Vagina (tissue), 2 donors: Measurements from ENCODE around the gene PMPCA. TPM values are rescaled to one million over a fixed set of nuclear protein-coding genes. Genes with fewer than 3 reads are reported as not detected.
"Not testable (repeated sequence)": the region's sequence is repeated elsewhere in the genome, so short reads cannot be mapped to it uniquely, and the experiment has no call there.

ENCODE experiments used
- DNase-seq, 2 donors: peaks; one replicate each; pipeline ENCODE4 v3.0.0-alpha.2; 2017; ENCODE audit errors: extremely low spot score in 2 of 2
- H3K27ac ChIP-seq: fragments of 200-600 bp; sonication (generic); one replicate; pipeline ENCODE4 v1.5.1; 2019
- H3K27me3 ChIP-seq: fragments of 200-600 bp; sonication (generic); one replicate; pipeline ENCODE4 v1.5.1; 2019
- H3K36me3 ChIP-seq, 2 donors: fragments of 200-600 bp; sonication (generic); one replicate each; pipeline ENCODE4 v1.5.1; 2017 to 2019
- H3K4me1 ChIP-seq: fragments of 200-600 bp; sonication (generic); one replicate; pipeline ENCODE4 v1.5.1; 2019
- H3K4me3 ChIP-seq, 2 donors: fragments of 200-600 bp; sonication (generic); 1 replicate in 1 of 2; 2 replicates in 1 of 2; pipeline ENCODE4 v1.5.1; 2016 to 2019
- H3K9me3 ChIP-seq: fragments of 200-600 bp; sonication (generic); one replicate; pipeline ENCODE4 v1.5.1; 2019
- POLR2A ChIP-seq, 2 donors: fragments of 450-650 bp; IDR thresholded peaks; one replicate each; pipeline ENCODE4 v1.6.1; 2017; ENCODE audit warnings: antibody characterized with exemption in 2 of 2, mild to moderate bottlenecking in 2 of 2, moderate library complexity in 2 of 2
- POLR2AphosphoS5 ChIP-seq, 2 donors: sonication (generic); formaldehyde crosslinking; IDR thresholded peaks; one replicate each; pipeline ENCODE4 v1.9.0; 2017; ENCODE audit warnings: antibody characterized with exemption in 2 of 2, mild to moderate bottlenecking in 2 of 2, low read depth in 1 of 2; ENCODE audit not compliant: insufficient read depth in 1 of 2
- intact Hi-C: fragments of 100-400 bp; cut with DNase I; formaldehyde crosslinking; loops from one replicate; pipeline ENCODE4 v1.15.1; 2023
- total RNA-seq: library from RNA; depleted of rRNA; stranded (reverse); fragments of >200 nt; gene quantifications from one replicate; pipeline ENCODE4 v1.2.3, GENCODE V29; 2016
- TF ChIP-seq, protein P1 (sequence below), 3 experiments: fragments of 450-650 bp in 2 of 3; fragments of 200-600 bp in 1 of 3; sonication (generic) in 1 of 3; IDR thresholded peaks; one replicate each; pipeline ENCODE4 v1.5.1; 2017 to 2019; ENCODE audit warnings: antibody characterized with exemption in 3 of 3, mild to moderate bottlenecking in 2 of 3, moderate library complexity in 2 of 3

PMPCA gene
- total RNA-seq, 1 donor from 2014 or later, result 23.6 TPM

DNA sequence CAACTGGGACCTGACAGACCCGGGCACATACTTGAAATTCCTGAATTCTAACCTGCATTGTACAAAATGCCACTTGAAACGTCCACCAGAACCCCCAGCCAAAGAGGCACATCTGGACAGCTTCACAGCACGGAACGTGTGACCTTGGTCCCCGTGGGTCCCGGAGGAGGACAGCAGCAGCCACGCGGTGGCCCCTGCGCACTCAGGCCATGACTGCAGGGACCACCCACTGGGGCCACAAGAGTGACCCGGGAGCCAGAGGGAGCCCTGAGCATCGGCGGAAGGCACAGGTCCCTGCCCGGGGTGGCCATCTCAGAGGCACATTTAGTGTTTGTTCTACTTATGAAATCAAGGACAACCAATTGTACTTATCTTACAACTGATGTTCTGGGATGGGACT, 8.4 kb upstream of the PMPCA start:
- Histone ChIP-seq H3K27me3 (no peaks in the 10 kb centered on the region), H3K36me3 (peaks cover 0 to 26% of the 10 kb centered on the region in 2 donors), H3K27ac (no peak overlapping the region), H3K4me1 (peaks cover 21% of the 10 kb centered on the region), H3K9me3 (no peaks in the 10 kb centered on the region), H3K4me3 (no peak overlapping the region)
- DNase-seq, result no peak
- no peak for TF ChIP-seq POLR2AphosphoS5 (IDR thresholded peaks at IDR 0.05; ENCODE audit: insufficient read depth in 1 of 2, low read depth in 1 of 2)
- intact Hi-C loops, result loop anchor here (10.0 kb wide), 1 partner anchor 87 kb away; no protein-coding TSS in a partner anchor

DNA sequence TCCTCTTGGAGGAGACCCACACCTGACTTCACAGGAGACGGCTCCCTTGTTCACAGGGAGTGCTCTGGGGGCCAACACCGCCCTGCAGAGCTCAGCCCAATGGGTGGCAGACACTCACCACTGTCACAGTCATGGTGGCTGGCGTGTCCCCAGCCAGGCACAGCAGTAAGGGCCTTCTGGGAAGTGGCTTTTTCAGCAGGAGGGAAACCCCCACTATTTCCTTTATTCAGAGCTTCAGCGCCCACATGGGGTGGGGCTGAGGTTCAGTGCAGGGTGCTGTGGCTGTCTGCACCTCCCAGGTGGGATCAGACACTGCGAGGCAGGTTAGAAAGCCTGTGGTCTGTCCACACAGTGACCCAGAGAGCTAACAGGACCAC, 6.9 kb upstream of the PMPCA start:
- Histone ChIP-seq H3K27me3 (no peaks in the 10 kb centered on the region), H3K9me3 (no peaks in the 10 kb centered on the region), H3K4me3 (no peak overlapping the region), H3K4me1 (peaks cover 23% of the 10 kb centered on the region), H3K27ac (no peak overlapping the region), H3K36me3 (peaks cover 0 to 22% of the 10 kb centered on the region in 2 donors)
- TF ChIP-seq POLR2A (IDR thresholded peaks at IDR 0.05) (no peak), POLR2AphosphoS5 (IDR thresholded peaks at IDR 0.05; ENCODE audit: insufficient read depth in 1 of 2, low read depth in 1 of 2) (no peak)
- TF ChIP-seq, protein P1, sequence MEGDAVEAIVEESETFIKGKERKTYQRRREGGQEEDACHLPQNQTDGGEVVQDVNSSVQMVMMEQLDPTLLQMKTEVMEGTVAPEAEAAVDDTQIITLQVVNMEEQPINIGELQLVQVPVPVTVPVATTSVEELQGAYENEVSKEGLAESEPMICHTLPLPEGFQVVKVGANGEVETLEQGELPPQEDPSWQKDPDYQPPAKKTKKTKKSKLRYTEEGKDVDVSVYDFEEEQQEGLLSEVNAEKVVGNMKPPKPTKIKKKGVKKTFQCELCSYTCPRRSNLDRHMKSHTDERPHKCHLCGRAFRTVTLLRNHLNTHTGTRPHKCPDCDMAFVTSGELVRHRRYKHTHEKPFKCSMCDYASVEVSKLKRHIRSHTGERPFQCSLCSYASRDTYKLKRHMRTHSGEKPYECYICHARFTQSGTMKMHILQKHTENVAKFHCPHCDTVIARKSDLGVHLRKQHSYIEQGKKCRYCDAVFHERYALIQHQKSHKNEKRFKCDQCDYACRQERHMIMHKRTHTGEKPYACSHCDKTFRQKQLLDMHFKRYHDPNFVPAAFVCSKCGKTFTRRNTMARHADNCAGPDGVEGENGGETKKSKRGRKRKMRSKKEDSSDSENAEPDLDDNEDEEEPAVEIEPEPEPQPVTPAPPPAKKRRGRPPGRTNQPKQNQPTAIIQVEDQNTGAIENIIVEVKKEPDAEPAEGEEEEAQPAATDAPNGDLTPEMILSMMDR (IDR thresholded peaks at IDR 0.05), result no peak
- intact Hi-C loops, result loop anchor here (10.0 kb wide), 1 partner anchor 89 kb away; no protein-coding TSS in a partner anchor
- DNase-seq, result no peak

DNA sequence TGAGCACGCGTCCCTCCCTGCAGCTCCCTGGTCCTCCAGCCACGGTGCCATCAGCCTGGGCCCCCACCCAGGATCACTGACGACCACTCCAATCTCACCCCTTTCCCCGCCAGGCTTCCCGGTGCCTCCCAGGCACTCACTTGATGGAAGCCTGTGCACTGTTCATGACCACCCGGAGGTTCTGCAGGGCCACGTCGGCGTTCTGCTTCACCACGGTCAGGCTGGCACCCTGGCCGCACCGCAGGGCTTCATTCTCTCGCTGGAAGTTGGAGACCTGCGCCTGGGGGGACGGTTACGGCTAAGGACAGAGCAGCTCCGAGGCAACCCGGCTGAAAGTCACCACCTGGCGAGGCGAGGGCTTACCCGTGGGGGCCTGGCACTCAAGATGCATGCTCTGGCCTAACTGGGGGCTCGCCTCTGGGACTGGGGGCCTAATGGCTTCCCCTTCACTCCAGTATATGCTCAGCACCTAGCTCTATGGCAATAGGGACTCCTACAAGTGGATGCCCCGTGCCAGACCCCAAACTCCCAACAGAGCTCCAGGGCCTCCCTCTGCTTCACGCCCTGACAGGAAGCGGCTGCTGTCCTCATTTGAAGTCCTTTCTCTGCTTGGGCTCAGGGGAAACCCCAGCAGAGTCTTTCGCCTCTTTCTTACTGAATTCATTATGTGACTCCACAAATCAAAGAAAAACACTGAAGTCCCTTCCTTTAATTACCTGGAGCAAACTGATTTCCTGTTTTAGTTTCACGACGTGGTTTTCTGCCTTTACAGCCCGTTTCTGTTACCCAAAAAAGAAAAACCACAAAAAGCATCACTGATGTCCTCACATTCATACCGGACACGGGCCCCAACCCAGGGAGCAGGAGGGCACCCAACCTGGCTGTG, 6.3 kb upstream of the PMPCA start:
- TF ChIP-seq POLR2A (IDR thresholded peaks at IDR 0.05), result no peak
- TF ChIP-seq, protein P1 (IDR thresholded peaks at IDR 0.05), result no peak
- no peak for TF ChIP-seq POLR2AphosphoS5 (IDR thresholded peaks at IDR 0.05; ENCODE audit: insufficient read depth in 1 of 2, low read depth in 1 of 2)
- Histone ChIP-seq H3K4me3 (no peak overlapping the region), H3K9me3 (no peaks in the 10 kb centered on the region), H3K27me3 (no peaks in the 10 kb centered on the region), H3K4me1 (peaks cover 23% of the 10 kb centered on the region), H3K27ac (no peak overlapping the region), H3K36me3 (peaks cover 0 to 22% of the 10 kb centered on the region in 2 donors)
- intact Hi-C loops, result loop anchor here (10.0 kb wide), 1 partner anchor 89 kb away; no protein-coding TSS in a partner anchor
- DNase-seq, result no peak

DNA sequence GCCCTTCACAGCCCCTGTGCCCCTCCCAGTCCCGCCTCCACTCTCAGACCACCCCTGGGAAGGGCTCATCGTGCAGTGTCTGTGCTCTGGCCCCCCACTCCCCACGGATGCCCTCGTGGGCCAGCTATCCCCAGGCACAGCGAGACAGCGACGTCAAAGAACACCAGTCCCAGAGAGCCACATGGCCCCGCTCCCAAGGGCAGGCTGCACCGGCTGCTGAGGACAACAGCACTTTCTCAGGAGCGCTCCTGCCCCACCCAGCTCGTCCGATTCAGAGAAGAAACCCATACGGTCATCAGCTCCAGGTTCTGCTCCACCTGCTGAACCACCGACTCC, 5.7 kb upstream of the PMPCA start:
- DNase-seq, result no peak
- H3K4me1 ChIP-seq, result peaks cover 23% of the 10 kb centered on the region
- no peaks in the 10 kb centered on the region for H3K27me3 ChIP-seq
- H3K9me3 ChIP-seq, result no peaks in the 10 kb centered on the region
- no peak overlapping the region for H3K27ac ChIP-seq
- no peak overlapping the region for H3K4me3 ChIP-seq
- no peak for TF ChIP-seq POLR2AphosphoS5 (IDR thresholded peaks at IDR 0.05; ENCODE audit: insufficient read depth in 1 of 2, low read depth in 1 of 2)
- TF ChIP-seq POLR2A (IDR thresholded peaks at IDR 0.05), result no peak
- TF ChIP-seq, protein P1 (IDR thresholded peaks at IDR 0.05), result no peak
- intact Hi-C loops, result loop anchor here (10.0 kb wide), 1 partner anchor 90 kb away; no protein-coding TSS in a partner anchor
- H3K36me3 ChIP-seq, result peaks cover 0 to 22% of the 10 kb centered on the region in 2 donors

DNA sequence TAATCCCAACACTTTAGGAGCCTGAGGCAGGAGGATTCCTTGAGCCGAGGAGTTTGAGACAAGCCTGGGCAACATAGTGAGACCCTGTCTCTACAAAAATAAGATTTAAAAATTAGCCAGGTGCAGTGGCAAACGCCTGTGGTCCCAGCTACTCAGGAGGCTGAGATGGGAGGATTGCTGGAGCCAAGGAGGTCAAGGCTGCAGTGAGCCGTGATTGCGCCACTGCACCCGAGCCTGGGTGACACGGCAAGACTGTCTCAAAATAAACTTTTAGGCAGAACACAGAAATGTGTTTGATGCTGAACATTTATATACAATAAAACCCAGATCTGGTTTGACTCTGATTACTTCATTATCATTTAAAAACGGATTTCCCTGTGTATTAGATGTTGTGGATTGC, 5.0 kb upstream of the PMPCA start:
- TF ChIP-seq POLR2A (IDR thresholded peaks at IDR 0.05), result no peak
- TF ChIP-seq, protein P1 (IDR thresholded peaks at IDR 0.05), result no peak
- TF ChIP-seq POLR2AphosphoS5 (IDR thresholded peaks at IDR 0.05; ENCODE audit: insufficient read depth in 1 of 2, low read depth in 1 of 2), result no peak
- Histone ChIP-seq H3K4me3 (no peak overlapping the region), H3K9me3 (no peaks in the 10 kb centered on the region), H3K27me3 (no peaks in the 10 kb centered on the region), H3K27ac (no peak overlapping the region), H3K36me3 (peaks cover 0 to 22% of the 10 kb centered on the region in 2 donors), H3K4me1 (peaks cover 23% of the 10 kb centered on the region)
- DNase-seq, result no peak
- intact Hi-C loops, result loop anchor here (10.0 kb wide), 1 partner anchor 91 kb away; no protein-coding TSS in a partner anchor

DNA sequence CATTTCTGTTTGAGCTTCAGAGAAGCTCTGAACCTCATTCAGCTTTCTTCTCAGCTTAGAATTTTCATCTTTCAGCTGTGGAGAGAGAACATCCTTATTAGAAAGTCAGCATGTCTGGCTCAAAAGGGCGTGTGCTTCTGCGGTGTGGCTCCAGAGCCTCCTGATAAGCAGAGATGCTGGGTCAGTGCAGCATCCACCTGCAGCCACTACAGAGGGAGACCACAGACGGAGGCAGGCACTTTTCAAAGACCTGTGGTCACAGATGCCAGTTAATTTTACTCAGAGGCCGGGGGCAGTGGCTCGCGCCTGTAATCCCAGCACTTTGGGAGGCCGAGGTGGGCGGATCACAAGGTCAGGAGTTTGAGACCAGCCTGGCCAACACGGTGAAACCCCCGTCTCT, 4.6 kb upstream of the PMPCA start:
- not testable (repeated sequence) for H3K27ac ChIP-seq, H3K9me3 ChIP-seq, DNase-seq, H3K27me3 ChIP-seq, H3K4me3 ChIP-seq
- intact Hi-C loops, result loop anchor here (10.0 kb wide), 1 partner anchor 91 kb away; no protein-coding TSS in a partner anchor
- peaks cover 0 to 22% of the 10 kb centered on the region in 2 donors for H3K36me3 ChIP-seq
- peaks cover 19% of the 10 kb centered on the region for H3K4me1 ChIP-seq

DNA sequence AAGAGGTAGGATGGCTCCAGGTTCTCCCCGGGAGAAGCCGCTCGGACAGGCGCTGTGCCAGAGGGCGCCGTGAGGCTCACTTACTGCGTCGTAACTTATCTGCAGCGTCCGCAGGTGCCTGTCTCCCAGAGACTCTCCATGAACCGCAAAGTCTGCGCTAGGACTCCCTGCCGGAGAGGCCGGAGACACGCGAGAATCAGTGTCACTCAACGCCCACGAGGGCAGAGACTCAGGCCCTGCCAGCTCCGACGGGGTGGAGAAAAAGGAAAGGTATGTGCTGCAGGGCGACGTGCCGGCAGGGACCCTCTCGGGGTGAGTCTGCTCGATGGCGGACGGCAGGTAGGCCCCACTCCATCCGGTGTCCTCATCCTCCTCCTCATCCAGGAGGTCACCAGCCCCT, 3.4 kb upstream of the PMPCA start:
- not testable (repeated sequence) for H3K27ac ChIP-seq, H3K4me3 ChIP-seq, H3K27me3 ChIP-seq, H3K9me3 ChIP-seq, DNase-seq
- H3K36me3 ChIP-seq, result peaks cover 0 to 22% of the 10 kb centered on the region in 2 donors
- intact Hi-C loops, result loop anchor here (10.0 kb wide), 1 partner anchor 92 kb away; no protein-coding TSS in a partner anchor
- H3K4me1 ChIP-seq, result peaks cover 31% of the 10 kb centered on the region
